NCI-H748 treated with DMSO at 0.1 percent for 48 hours (cell line): Measurements from ENCODE around the gene LTBP3.

Experiments
- DNase-seq: peaks from one replicate; lab custom pipeline; 2025; lab: John Stamatoyannopoulos, UW

Gene LTBP3

DNA sequence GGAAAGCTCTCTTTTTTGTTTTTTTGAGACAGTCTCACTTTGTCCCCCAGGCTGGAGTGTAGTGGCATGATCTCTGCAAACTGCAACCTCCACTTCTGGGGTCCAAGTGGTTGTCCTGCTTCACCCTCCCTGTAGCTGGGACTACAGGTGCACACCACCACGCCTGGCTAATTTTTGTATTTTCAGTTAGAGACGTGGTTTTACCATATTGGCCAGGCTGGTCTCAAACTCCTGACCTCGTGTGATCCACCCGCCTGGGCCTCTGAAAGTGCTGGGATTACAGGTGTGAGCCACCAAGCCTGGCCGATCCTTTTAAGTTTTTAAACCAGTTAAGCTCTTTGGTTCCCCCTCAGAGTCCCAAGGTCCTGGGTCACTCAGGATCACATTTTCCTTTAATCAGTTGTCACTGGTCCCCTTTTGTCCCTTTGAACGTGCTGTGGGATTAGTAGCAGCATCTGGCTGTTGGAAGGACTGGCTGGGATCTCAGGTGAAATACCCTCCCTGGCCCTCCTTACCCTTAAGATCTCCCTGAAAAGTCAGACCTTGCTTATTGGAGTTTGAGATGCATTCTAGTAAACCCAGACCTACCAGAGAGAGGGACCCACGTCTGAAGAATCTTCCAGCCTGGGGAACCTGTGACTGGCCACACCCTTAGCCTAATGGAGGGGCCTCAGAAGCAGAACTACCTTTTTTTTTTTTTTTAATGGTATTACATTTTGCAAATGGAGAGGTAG, 51.2 kb downstream of the LTBP3 start:
- peak; percentile 76 for DNase-seq

- peak; percentile 39 for DNase-seq
Measured at GRCh38 chr11:65506290-65506771, 51.8 kb downstream of the LTBP3 start.

GRCh38 chr11:65505466-65506289, 52.5 kb downstream of the LTBP3 start:
- DNase-seq, result no peak

GRCh38 chr11:65504674-65505465, 53.3 kb downstream of the LTBP3 start:
- DNase-seq, result no peak

- DNase-seq, result peak; percentile 45
Measured at GRCh38 chr11:65503949-65504673, 54.0 kb downstream of the LTBP3 start.

- peak; percentile 45 for DNase-seq
Measured at GRCh38 chr11:65503368-65503948, 54.7 kb downstream of the LTBP3 start.

- peak; percentile 37 for DNase-seq
Measured at GRCh38 chr11:65502555-65503367, 55.4 kb downstream of the LTBP3 start.

DNA sequence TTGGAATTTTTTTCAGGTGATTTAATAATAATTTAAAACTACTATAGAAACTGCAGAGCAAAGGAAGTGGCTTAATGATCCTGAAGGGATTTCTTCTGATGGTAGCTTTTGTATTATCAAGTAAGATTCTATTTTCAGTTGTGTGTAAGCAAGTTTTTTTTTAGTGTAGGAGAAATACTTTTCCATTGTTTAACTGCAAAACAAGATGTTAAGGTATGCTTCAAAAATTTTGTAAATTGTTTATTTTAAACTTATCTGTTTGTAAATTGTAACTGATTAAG, 55.9 kb downstream of the LTBP3 start:
- DNase-seq, result no peak

- peak; percentile 12 for DNase-seq
Measured at GRCh38 chr11:65501472-65502273, 56.5 kb downstream of the LTBP3 start.

GRCh38 chr11:65501186-65501471, 57.0 kb downstream of the LTBP3 start:
- DNase-seq, result no peak

DNA sequence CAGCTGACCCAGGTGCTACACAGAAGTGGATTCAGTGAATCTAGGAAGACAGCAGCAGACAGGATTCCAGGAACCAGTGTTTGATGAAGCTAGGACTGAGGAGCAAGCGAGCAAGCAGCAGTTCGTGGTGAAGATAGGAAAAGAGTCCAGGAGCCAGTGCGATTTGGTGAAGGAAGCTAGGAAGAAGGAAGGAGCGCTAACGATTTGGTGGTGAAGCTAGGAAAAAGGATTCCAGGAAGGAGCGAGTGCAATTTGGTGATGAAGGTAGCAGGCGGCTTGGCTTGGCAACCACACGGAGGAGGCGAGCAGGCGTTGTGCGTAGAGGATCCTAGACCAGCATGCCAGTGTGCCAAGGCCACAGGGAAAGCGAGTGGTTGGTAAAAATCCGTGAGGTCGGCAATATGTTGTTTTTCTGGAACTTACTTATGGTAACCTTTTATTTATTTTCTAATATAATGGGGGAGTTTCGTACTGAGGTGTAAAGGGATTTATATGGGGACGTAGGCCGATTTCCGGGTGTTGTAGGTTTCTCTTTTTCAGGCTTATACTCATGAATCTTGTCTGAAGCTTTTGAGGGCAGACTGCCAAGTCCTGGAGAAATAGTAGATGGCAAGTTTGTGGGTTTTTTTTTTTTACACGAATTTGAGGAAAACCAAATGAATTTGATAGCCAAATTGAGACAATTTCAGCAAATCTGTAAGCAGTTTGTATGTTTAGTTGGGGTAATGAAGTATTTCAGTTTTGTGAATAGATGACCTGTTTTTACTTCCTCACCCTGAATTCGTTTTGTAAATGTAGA, 57.6 kb downstream of the LTBP3 start:
- DNase-seq, result peak; percentile 29

GRCh38 chr11:65499713-65500386, 58.3 kb downstream of the LTBP3 start:
- DNase-seq, result peak; percentile 7

GRCh38 chr11:65498977-65499712, 59.0 kb downstream of the LTBP3 start, which contains the start of gene MALAT1:
MALAT1 (plus strand) TSS chr11:65499045.
- DNase-seq, result peak; percentile 87

GRCh38 chr11:65498727-65498976, 59.5 kb downstream of the LTBP3 start:
- no peak for DNase-seq

DNA sequence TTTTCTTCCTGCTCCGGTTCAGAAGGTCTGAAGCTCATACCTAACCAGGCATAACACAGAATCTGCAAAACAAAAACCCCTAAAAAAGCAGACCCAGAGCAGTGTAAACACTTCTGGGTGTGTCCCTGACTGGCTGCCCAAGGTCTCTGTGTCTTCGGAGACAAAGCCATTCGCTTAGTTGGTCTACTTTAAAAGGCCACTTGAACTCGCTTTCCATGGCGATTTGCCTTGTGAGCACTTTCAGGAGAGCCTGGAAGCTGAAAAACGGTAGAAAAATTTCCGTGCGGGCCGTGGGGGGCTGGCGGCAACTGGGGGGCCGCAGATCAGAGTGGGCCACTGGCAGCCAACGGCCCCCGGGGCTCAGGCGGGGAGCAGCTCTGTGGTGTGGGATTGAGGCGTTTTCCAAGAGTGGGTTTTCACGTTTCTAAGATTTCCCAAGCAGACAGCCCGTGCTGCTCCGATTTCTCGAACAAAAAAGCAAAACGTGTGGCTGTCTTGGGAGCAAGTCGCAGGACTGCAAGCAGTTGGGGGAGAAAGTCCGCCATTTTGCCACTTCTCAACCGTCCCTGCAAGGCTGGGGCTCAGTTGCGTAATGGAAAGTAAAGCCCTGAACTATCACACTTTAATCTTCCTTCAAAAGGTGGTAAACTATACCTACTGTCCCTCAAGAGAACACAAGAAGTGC, 60.0 kb downstream of the LTBP3 start:
- DNase-seq, result peak; percentile 73

DNA sequence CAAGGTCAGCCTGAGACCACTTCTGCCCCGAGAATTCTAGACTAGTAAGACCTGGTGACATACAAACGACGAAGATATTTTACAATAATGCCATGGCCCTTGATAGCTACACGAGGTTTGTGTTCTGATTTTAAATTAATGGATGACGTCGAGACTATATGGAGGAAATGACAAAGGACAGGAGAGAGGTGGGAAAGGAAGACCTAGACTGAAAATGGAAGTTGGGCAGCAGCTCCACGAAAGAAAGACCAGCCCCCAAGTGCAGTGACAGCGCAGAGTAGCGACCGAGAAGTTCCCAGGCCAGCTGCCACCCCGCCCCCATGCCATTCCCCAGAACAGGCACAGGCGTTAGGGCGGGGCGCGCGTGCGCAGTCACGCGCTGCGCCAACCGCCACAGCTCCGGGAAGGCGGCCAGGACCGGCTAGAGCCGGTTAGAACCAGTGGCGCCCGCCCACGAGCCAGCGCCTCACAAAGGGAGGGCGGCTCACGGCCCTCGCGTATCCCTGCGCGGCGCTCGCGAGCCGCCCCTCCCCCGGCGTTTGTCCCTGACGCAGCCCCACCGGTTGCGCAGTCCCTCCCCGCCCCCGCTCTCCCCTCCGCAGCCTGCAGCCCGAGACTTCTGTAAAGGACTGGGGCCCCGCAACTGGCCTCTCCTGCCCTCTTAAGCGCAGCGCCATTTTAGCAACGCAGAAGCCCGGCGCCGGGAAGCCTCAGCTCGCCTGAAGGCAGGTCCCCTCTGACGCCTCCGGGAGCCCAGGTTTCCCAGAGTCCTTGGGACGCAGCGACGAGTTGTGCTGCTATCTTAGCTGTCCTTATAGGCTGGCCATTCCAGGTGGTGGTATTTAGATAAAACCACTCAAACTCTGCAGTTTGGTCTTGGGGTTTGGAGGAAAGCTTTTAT, 60.8 kb downstream of the LTBP3 start:
- DNase-seq, result peak; percentile 97
